Endothelial cell (in vitro differentiated cells): ENCODE data around the gene AAK1. TPM values are rescaled to one million over a fixed set of nuclear protein-coding genes. Genes with fewer than 3 reads are reported as not detected.
"Not testable (repeated sequence)": the region's sequence is repeated elsewhere in the genome, so short reads cannot be mapped to it uniquely, and the experiment has no call there.

Experiments used
- DNase-seq: peaks from one replicate; pipeline ENCODE4 v3.0.0; 2021; ENCODE audit warnings: low spot score
- H3K27ac Mint-ChIP-seq: one replicate; pipeline ENCODE4 v1.8.0; 2021; ENCODE audit warnings: mixed read lengths, inconsistent platforms; ENCODE audit not compliant: unreplicated experiment
- H3K27me3 Mint-ChIP-seq: one replicate; pipeline ENCODE4 v1.8.0; 2021; ENCODE audit warnings: mild to moderate bottlenecking, moderate library complexity, mixed read lengths, inconsistent platforms; ENCODE audit not compliant: unreplicated experiment
- H3K36me3 Mint-ChIP-seq: one replicate; pipeline ENCODE4 v1.8.0; 2021; ENCODE audit warnings: mild to moderate bottlenecking, low read depth, mixed read lengths, inconsistent platforms; ENCODE audit not compliant: unreplicated experiment
- H3K4me1 Mint-ChIP-seq: one replicate; pipeline ENCODE4 v1.8.0; 2021; ENCODE audit warnings: mild to moderate bottlenecking, mixed read lengths, inconsistent platforms; ENCODE audit not compliant: unreplicated experiment
- H3K4me3 Mint-ChIP-seq: one replicate; pipeline ENCODE4 v1.8.0; 2021; ENCODE audit warnings: mild to moderate bottlenecking, mixed read lengths, inconsistent platforms; ENCODE audit not compliant: unreplicated experiment
- H3K9me3 Mint-ChIP-seq: one replicate; pipeline ENCODE4 v1.8.0; 2021; ENCODE audit warnings: mixed read lengths, inconsistent platforms; ENCODE audit not compliant: unreplicated experiment
- total RNA-seq: library from RNA; stranded (reverse); fragmentation: NEBNext Ultra II Directional; extraction: Animal tissue kit (Norgen Biotek cat#: 25700); gene quantifications from one replicate; pipeline ENCODE4 v1.2.1, GENCODE V29; 2021; ENCODE audit not compliant: unreplicated experiment
- TF ChIP-seq, protein P1 (sequence below): fragments of 200-600 bp; sonication (generic); IDR thresholded peaks from one replicate; pipeline ENCODE4 v1.5.0; 2021; ENCODE audit warnings: antibody characterized with exemption; ENCODE audit not compliant: unreplicated experiment

AAK1 gene
- total RNA-seq, 1 donor from 2014 or later: 144 TPM

DNA sequence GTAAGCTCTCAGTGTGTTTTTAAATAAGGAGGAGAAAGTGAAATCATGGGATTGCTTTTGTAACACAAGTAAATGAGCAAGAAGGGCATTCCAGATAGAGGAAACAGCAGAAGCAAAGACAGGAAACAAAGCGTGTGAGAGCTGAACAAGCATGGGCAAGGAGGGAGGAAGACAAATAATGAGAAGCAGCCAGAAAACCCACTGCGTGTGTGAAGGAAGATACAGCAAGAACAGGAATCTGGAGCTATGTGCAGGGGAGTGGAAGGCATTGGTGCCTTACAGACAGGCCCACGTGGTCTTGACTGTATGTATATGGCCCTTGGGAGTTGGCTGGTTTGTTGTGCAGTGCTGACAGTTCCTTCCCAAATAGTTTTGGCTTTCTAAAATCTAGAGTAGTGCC, 88.6 kb downstream of the AAK1 start:
- Mint-ChIP-seq H3K27ac (peak overlapping the region; percentile 75), H3K27me3 (peaks cover 2% of the 10 kb centered on the region), H3K4me1 (peaks cover 63% of the 10 kb centered on the region), H3K4me3 (no peak overlapping the region), H3K9me3 (no peaks in the 10 kb centered on the region), H3K36me3 (peaks cover 27% of the 10 kb centered on the region)
- TF ChIP-seq, protein P1, sequence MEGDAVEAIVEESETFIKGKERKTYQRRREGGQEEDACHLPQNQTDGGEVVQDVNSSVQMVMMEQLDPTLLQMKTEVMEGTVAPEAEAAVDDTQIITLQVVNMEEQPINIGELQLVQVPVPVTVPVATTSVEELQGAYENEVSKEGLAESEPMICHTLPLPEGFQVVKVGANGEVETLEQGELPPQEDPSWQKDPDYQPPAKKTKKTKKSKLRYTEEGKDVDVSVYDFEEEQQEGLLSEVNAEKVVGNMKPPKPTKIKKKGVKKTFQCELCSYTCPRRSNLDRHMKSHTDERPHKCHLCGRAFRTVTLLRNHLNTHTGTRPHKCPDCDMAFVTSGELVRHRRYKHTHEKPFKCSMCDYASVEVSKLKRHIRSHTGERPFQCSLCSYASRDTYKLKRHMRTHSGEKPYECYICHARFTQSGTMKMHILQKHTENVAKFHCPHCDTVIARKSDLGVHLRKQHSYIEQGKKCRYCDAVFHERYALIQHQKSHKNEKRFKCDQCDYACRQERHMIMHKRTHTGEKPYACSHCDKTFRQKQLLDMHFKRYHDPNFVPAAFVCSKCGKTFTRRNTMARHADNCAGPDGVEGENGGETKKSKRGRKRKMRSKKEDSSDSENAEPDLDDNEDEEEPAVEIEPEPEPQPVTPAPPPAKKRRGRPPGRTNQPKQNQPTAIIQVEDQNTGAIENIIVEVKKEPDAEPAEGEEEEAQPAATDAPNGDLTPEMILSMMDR: no peak
- DNase-seq: peak; percentile 39

DNA sequence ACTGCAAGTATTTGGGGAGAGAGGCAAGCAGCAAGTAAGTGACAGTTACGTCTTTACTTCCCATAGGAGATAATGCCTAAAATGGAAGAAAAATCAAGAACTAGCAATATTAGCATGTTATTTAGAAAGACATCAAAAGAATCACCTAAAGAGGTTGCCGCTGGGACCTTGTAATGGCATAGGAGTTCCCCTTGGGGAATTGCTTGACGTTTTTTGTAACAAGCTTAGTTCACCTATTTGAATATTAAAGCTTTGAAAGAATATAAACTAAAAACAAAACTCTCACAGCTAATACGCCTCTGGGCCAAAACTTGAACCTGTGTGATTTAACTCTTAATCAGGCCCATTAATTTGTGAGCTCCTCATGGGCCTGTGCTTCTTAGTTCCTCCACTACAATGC, 89.0 kb downstream of the AAK1 start:
- H3K27me3 Mint-ChIP-seq: peaks cover 2% of the 10 kb centered on the region
- no peaks in the 10 kb centered on the region for H3K9me3 Mint-ChIP-seq
- peaks cover 59% of the 10 kb centered on the region for H3K4me1 Mint-ChIP-seq
- no peak for DNase-seq
- peak overlapping the region; percentile 75 for H3K27ac Mint-ChIP-seq
- no peak overlapping the region for H3K4me3 Mint-ChIP-seq
- H3K36me3 Mint-ChIP-seq: peaks cover 29% of the 10 kb centered on the region
- TF ChIP-seq, protein P1: no peak

DNA sequence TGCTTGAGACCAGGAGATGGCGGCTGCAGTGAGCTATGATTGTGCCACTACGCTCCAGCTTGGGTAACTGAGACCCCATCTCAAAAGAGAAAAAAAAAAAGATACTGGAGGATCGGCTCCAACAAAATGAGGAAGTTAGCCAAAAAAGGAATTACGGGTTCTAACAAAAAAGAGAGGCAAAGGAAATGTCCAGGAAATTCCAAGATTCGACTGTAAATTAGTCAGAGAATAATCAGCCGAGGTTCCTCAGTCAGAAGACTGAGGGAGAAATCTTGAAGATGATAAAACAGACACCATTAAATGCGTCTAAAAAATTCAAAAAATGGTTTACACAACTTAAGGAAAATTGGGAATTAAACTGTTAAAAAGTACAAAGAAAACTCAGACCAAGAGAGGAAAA, 89.5 kb downstream of the AAK1 start:
- Mint-ChIP-seq H3K27me3 (peaks cover 2% of the 10 kb centered on the region), H3K36me3 (peaks cover 32% of the 10 kb centered on the region), H3K4me1 (peaks cover 53% of the 10 kb centered on the region), H3K9me3 (no peaks in the 10 kb centered on the region), H3K27ac (peak overlapping the region; percentile 75), H3K4me3 (peak overlapping the region; percentile 11)
- DNase-seq: no peak
- TF ChIP-seq, protein P1: no peak

DNA sequence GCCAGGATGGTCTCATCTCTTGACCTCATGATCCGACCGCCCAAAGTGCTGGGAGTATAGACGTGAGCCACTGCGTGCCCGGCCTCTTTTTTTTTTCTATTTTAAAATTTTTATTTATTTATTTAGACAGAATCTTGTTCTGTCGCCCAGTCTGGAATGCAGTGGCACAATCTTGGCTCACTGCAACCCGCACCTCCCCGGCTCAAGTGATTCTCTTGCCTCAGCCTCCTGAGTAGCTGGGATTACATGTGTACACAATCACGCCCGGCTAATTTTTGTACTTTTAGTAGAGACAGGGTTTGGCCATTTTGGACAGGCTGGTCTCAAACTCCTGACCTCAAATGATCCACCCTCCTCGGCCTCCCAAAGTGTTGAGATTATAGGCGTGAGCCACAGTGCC, 93.0 kb downstream of the AAK1 start:
- H3K4me3 Mint-ChIP-seq, H3K27me3 Mint-ChIP-seq, DNase-seq, H3K27ac Mint-ChIP-seq, H3K9me3 Mint-ChIP-seq: not testable (repeated sequence)
- H3K4me1 Mint-ChIP-seq: peaks cover 33% of the 10 kb centered on the region
- H3K36me3 Mint-ChIP-seq: peaks cover 52% of the 10 kb centered on the region

DNA sequence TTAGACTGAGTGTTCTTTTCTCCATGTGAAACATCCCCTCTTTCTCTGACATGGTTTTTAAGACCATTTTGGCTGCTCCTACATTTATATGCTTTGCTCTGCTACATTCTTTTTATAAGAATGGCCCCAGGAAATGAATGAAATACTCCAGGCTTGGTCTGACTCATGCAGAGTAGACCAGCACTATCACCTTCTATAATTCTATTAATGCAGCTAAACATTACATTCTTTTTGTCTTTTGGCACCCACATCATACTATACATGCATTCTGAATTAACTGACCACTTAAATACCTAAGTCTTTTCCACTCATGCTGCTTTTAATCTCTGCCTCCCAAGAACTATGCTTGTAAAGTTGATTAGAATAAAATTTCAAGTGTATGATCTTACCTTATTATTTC, 94.1 kb downstream of the AAK1 start:
- peaks cover 22% of the 10 kb centered on the region for H3K4me1 Mint-ChIP-seq
- H3K27ac Mint-ChIP-seq: no peak overlapping the region
- H3K9me3 Mint-ChIP-seq: no peaks in the 10 kb centered on the region
- peaks cover 53% of the 10 kb centered on the region for H3K36me3 Mint-ChIP-seq
- TF ChIP-seq, protein P1: no peak
- H3K27me3 Mint-ChIP-seq: no peaks in the 10 kb centered on the region
- DNase-seq: no peak
- no peak overlapping the region for H3K4me3 Mint-ChIP-seq
